RPMI8226 (cell line): ENCODE measurements around the gene MRPS11.
"Not testable (repeated sequence)": the region's sequence is repeated elsewhere in the genome, so short reads cannot be mapped to it uniquely, and the experiment has no call there.

Experiments
- DNase-seq: peaks from one replicate; pipeline ENCODE4 v3.0.0-alpha.2; 2015

MRPS11 gene

DNA sequence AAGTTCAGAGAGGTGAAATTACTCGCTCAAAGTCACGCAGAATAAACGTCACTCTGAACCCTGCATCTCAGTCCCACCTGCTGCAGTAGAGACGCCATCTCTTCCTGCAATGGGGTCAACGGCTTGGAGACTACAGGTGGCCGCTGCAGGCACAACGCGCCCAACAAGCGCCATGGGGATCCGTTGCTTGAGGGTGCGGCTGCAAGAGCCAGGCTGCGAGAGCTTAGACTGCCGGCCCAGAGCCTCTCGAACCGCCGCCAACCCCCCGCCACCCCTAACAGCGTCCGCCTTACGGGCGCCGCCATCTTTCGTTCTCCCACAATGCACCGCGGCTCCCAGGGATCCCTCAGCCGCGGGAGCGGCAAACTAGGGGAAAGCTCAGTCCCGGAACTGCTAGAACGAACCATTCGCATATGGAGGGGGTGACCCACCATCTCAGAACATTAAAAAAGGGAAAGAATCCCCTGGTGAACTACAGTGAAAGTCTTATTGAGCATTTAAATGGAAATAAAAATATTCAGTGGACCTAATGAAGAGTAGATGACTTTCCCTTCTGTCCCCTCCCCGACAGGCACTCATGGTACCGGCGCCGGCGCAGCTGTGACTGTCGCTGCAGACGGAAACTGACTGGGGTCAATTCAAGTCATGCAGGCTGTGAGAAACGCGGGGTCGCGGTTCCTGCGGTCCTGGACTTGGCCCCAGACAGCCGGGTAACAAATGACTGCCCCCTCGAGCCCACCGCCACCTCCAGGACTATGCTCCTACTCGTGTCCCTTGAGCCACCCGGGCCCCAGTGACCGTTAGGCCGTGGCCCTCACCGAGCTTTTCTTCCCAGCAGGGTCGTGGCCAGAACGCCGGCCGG is at the start of gene MRPS11, which contains the start of gene MRPL46:
Gene MRPS11, plus strand, starts transcription at position 636 of the 862 bp plus-strand sequence. Its CDS starts 10 bp downstream, at position 646.
Gene MRPL46, minus strand, starts transcription at position 316 of the 862 bp plus-strand sequence. Its CDS starts 11 bp downstream, at position 305.
- DNase-seq, result peak; percentile 94

DNA sequence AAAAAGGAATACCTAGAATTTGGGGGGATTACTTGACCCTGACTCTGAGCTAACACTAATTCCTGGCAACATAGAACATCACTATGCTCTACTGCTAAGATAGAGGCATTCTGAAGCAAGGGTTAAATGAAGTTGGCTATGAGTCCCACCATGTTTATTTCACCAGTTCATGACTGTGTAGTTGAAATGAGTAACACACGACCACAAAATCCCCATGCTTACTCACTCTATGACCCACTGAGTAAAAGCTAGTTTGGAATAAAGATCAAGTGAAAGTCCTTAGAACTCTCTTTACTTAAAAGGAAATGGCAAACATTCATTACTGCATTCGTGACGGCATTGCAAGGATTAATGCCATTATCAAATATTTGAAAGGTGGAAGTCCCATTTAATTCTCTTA is 47.7 kb upstream of the MRPS11 start:
- DNase-seq, result no peak

DNA sequence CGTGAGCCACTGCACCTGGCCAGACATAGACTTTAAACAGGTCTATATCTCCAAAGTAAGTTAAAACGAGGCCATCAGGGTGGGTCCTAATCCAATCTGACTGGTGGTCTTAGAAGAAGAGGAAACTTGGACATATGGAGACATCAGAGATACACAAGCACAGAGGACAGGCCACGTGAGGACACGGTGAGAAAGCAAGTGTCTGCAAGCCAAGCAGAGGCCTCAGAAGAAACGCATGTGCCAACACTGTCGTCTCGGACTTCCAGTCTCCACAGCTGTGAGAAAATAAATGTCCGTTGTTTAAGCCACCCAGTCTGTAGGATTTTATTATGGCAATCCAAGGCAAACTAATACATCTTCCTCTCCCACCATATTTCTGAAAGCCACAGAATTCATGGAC is 44.2 kb upstream of the MRPS11 start:
- no peak for DNase-seq

DNA sequence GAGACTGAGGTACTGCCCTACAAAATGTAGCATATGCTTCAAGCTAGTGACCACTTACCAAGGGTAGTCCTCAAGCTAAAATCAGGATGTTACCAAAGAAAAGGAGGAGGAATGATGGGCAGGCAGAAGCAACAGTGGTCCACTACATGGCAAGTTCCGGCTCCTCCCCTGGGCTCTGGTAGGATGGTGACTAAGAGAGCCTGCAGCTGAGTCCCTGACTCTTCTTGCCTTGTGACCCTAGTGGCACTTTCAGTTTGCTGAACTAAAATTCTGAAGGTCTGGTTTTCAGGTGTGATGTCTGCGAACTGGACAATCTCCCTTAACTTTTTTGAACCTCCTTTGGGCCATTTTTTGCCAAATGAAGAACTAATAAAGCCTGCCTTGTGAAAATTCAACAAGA is 41.2 kb upstream of the MRPS11 start:
- no peak for DNase-seq

DNA sequence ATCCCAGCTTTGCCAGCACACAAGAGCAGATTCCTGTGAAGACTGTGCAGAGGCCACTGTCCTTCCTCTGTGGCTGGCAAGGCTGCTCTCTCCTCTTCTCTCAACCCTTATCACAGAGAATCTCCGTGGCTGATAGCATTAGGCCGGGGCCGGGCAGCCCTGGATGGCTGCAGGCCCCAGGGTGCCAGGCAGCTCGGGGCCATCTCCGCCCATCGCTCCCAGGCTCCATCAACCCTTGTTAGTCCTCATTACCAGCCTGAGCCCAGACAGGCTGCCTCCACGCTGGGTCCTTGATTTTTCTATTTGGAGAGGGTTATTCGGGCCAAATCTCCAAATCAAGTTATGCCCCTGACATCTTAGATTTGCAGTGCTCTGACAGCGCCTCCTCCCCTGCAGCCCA is 39.5 kb upstream of the MRPS11 start:
- no peak for DNase-seq

DNA sequence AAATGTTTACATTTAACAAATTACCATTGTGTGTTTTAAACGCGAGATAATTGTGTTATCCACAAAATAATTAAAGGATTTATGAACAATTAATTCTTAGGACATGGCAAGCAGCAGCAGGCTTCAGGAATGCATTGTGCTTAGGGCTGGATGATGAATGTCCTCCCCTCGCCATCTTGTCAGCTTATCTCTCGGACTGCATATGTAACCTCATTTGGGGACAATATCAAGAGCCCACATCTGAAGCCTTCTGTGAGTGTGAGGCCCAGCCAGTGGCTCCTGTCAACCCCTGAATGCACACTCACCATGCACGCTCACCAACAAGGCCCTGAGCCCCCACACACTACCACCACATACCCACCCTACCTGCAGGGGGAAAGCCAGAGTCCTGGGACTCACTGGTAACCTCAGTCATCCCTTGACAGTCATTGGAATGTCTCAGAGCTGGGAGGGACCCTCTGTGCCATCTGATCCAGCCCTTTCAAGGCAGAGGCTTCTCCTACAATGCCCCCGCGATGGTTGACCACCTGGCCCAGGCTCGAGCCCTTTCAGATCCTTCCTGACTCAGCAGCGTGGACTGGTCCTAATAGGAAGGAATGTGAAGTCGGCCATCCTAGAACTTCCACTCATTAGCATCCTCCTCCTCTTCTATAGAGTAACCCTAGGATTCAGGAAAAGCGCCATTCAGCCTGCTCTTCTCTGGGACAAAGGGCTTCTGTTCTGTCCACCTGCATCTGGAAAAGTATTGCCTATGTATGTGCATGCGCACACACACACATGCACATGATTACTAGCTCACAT is 38.5 kb upstream of the MRPS11 start:
- DNase-seq, result no peak

DNA sequence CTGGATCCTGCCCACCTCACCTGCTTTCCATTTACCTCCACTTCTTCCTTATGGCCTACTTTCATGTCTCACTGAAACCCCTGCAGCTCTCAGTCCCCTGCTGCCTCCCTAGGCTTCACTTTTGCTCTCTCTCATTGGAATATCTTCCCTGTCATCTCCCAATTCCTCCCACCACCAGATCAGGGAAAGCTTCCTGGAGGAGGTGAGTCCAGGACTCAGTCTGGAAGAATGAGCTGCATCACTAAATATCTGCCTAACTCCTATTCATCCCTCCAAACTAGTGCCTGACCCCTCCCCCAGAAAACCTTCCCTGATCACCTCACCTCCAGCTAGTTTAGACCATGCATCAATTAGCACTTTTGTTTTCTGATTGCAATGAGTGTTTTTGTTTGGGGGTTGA is 37.5 kb upstream of the MRPS11 start:
- DNase-seq, result no peak

DNA sequence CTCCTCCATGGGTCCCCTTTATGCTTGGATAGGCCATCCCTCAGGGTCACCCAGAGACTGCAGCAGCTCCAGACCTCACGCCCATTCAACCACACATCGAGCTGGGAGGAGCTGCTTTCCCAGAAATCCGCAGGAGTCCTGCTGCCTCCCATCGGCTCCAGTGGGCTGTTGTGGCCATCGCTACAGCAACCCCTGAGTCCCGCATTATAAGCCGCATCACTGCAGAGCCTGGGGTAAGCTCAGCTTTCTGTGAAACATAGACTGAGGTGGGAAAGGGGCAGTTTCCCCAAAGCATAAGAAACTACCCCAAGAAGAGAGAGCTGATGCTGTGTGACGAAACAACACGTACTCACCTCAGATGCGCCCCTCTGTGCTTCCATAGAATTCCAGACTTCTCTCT is 36.1 kb upstream of the MRPS11 start:
- DNase-seq, result no peak

DNA sequence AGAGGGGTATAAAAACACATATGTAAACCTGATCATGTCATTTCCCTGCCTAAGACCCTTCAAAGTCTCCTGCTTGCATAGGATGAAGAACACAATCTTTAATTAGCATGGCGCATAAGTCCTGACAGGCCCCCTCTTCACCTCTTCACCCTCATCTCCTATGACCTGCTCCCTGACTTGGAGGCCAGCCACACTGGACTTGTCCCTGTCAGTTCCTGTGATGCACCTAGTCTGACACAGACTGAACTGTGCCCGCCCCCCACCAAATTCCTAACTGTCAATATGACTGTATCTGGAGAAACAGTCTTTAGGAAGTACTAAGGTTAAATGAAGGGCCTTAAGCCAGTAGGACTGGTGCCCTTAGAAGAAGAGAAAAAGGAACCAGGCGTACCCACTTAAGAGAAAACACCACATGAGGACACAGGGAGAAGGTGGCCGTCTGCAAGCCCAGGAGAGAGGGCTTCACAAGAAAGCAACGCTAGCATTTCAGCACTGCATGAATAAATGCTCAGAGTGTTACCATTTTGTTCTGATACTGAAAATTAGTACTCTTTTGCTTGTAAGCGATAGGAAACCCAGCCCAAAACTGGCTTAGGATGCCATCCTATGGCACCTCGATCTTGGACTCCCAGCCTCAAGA is 34.3 kb upstream of the MRPS11 start:
- no peak for DNase-seq

DNA sequence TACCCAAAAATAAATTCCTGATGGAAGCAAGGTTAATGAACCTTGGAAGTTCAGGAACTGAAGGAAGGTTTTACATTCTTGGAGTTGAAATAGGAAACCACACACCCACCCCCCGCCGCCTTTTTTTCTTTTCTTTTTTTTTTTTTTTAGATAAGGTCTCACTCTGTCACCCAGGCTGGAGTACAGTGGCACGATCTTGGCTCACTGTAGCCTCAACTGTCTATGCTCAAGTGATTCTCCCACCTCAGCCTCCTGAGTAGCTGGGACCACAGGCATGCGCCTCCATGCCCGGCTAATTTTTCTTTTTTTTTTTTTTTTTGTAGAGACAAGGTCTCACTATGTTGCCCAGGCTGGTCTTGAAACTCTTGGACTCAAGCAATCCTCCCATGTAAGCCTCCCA is 33.4 kb upstream of the MRPS11 start:
- DNase-seq, result not testable (repeated sequence)

DNA sequence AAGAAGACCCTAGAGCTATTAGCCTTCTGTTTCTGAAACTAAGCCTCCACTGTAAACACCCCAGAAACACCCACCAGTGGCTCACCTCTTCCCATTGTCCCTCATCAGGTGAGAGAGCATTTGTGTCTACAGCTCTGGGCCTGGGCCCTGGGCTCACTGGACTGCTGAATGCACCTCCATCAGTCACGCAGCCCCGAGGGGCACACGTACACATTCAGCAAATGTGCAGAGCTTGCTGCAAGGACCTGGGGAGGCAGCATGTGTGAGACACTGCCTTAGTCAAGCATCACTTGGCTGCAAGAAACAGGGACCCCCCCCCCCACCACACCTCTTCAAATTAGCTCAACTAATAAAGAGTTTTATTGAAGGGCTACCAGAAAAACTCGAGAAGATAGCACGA is 29.3 kb upstream of the MRPS11 start:
- no peak for DNase-seq

DNA sequence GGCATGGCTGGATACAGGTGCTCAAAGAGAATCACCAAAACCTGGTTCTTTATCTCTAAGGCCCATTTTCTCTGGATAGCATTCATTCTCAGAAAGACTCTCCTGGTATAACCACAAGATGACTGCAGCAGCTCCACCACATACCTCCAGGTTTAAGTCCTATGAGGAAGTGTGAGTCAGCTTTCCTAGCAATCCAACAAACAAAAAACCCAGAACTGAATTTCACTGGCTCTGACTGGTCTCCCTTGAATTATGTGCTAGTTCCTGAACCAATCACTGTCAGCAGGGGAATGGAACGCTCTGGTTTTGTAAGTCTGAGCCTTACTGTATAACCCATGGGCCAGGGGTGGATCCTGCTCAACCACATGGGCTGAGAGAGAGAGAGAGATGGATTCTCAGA is 27.5 kb upstream of the MRPS11 start:
- DNase-seq, result no peak

DNA sequence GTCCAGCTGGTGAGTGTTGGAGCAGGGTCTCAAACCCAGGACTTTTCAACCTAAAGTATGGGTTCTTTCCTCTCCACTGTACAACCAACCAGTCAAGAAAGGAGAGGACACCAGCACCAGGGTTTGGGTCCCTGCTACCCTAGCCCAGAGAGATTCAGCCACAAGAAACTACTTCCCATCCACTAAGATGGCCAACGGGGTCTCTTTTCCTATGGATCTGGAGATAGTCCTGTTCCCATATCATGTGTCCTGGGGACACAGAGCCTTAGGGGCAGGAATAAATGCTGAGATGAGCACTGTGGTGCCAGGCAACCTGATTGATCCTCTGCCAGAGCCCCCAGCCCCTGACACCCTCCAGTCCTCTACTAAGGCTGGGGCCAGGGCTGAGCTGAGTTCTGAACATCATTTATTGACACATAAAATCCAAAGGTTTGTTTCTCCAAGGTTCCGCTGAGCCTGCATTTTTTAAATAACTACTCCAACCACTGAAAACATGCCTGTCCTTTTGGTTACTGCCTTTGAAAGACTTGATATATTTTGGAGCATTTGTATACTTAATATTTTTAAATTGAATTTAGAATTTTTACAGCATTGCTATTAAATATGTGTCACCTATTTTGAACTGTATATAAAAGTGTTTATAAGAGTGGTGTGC is 26.3 kb upstream of the MRPS11 start:
- no peak for DNase-seq

DNA sequence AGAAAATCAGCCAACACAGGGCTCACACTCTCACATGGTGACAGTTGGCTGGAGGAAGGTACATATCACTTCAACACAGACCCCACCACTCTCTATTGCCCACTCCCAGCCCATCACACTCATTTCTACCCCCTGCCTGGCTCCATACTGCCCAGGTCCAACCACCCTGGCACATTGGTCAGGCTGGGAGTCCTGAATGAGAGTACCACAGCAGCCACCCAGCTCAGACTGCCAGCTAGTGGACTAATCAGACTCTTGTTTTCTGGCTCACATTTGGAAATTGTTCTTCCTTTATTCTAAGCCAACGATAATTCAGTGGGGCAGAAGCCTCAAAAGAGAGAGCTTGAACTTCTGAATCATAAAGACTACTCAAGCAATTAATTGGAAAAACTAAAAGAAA is 20.3 kb upstream of the MRPS11 start:
- no peak for DNase-seq

DNA sequence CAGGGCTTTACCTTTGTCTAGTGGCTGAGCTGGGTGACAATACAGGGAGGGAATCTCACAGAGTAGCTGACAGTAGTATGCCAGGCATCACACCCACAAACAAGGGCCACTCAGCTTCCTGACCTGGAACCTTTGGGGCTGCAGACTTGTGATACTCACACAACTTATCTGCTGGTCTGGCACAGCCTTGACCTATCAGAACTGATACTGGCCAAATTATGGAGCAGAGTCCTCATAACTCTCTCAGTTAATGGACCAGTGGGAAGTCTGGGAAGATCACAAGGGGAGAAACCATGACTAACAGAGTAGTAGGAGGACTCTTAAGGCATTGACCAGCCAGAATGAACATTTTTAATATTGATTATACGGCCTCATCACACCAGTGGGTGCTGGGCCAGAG is 19.8 kb upstream of the MRPS11 start:
- no peak for DNase-seq

DNA sequence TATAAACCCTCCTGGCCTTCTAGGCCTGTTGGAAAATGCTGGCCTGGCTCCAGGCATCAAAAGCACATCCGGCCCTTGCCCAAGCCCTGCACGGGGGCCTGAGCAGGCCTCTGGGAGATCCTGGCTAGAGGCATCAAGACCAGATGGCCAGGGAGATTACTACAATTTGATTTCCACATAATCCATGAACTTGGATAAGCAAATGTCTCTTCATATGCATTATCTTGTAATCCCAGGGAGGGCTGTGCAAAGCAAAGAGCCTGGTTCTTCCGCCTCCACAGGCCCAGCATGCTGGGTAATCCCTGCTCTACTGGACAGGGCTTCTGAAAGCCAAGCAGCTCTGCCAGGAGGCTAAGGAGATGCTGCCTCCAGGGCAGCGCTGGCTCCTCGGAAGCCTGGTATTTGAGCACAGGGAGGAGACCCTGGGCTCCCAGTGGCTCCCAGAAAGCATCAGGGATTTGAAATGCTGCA is 18.5 kb upstream of the MRPS11 start:
- no peak for DNase-seq

DNA sequence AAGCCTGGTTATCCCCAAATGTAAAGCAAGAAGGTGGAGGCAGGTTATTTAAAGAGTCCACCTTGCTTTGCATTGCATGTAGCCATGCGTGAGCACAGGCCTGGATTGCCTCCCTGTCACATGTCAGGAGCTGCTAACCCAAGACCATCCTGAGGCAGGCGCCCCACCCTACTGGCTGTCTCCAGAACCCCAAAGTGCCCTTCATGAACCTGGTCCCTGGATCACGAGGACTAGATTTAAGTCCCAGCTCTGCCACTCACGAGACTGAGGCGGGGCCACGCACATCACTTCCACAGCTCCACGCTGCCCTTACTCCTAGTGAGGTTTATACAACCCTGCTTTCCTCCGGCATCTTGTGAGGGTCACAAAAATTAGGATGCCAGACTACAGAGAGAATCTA is 17.9 kb upstream of the MRPS11 start:
- DNase-seq, result no peak

DNA sequence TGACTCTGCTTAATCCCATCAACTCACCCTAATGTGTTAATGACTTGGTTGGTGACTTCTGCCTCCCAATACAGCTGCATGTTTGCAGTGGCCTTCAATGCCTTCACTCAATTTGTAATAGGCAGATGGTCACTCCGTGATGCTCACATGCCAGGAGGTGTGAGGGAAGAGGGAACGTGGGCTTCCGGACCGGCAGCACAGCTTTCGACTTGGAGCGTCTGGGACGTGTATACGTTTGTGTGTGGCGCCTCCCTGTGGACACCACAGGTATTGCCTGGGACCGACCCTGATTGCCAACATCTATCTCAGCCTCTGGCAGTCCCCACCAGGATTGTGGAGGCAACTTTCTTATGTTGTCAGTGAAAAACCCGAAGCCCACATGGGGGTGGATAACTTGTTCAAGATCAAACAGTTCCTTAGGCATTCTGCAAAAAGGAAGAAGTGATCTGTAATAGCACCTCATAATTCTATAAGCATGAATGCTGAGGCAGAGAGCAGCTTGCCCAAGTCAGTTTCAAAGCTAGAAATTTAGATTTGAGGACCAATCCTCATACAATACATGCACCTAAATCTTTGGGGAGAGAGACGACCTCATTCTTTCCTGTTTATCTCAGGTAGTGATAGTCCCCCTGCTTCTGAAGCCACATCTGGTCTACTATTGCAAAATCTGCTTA is 17.2 kb upstream of the MRPS11 start:
- DNase-seq, result peak; percentile 74

DNA sequence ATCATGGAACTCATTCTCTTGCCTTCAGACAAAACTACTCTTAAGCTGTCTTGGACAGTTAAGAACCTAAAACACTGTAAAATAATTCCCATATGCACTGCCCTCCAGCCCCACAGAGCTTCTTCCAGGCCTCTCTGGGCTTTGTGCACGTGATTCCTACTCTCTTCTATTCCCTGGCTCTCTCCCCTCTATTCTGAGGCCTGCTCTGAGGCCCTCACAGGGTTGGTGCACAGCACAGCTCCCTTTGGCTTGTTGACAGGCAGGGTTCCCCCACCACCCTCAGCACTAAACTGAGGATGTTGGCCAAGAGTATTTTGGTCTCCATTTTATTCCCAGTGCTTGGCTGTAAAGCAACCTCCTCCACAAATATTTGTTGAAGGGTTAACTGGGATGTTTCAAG is 13.9 kb upstream of the MRPS11 start:
- DNase-seq, result no peak

DNA sequence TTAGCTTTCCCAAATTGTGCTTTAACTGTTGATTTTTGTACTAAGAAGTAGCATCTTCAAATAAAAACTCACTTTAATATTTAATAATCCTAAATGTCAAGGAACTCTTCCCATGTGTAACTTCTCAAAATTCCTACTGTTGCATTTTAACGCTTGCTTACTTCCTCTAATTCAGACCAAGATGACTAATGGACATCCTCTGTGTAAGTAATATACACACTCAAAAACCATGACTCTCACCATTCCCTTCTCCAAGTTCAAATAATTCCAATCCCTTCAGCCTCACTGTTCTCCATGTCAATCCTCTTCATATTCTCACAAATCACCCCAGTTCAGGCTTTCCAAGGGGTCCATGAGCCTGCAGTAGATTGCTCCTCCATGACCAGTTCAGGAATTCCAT is 13.3 kb upstream of the MRPS11 start:
- no peak for DNase-seq

DNA sequence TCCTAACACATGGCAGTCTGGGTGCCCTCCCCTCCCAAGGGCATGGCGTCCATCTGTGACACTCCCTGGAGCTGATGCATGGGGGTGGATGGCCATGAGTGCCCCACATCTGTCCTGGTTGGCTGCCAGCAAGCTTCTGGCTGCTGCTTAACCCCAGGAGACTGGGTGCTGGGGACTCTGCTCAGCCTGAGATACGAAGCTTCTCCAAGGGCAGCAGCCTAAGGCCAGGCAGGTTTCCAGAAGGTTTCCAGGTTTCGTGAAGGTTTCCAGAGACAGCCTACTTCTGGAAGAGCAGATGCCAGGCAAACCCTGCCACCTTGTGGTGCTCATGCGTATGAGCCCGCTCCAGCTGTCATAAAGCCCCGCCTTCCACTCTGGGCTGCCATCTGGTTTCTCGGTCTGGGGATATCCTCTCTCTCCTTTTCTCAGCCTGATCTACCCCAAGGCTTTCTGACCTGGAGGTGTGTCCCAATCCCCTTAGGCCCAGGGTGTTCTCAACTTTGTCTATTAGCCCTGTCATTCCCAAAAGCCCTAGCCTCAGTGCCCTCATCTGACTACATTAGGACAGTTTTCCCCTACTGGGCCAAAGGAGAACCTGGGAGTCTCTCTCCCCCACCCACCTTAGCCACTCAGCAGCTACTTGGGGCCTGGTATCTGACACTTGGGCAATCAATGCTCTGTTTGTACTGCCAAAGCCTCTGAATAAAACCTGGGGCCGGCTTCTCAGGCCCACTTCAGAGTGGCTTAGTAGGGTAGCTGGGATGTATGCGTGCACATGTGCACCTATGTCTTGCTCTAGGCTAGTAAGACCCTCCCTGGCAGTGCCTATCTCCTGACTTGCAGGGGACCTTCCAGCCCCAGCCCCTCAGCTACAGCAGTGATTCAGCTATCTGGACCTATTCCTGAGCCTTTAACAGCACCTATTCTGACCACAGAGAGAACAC is 12.4 kb upstream of the MRPS11 start:
- peak; percentile 80 for DNase-seq
